ENCODE results near the gene CFHR2. TPM values are rescaled to one million over a fixed set of nuclear protein-coding genes. Genes with fewer than 3 reads are reported as not detected.
"Not testable (repeated sequence)": the region's sequence is repeated elsewhere in the genome, so short reads cannot be mapped to it uniquely, and the experiment has no call there.

The CFHR2 gene
- total RNA-seq, 2 experiments from 2014 or later = not detected

GRCh38 chr1:196910215-196910614 is 33.3 kb upstream of the CFHR2 start:
- no peak for ATAC-seq (ENCODE audit: poor library complexity)
- no peak for TF ChIP-seq CTCF (IDR thresholded peaks at IDR 0.05)
- Histone ChIP-seq H3K9me3 (ENCODE audit: control insufficient read depth in 1 of 2, insufficient read depth in 1 of 2, low read length in 2 of 2) (no peaks in the 10 kb centered on the region), H3K4me3 (ENCODE audit: low read length) (no peak overlapping the region), H3K27ac (ENCODE audit: low read depth in 1 of 2, low read length in 2 of 2) (no peak overlapping the region), H3K27me3 (ENCODE audit: control insufficient read depth in 1 of 2, insufficient read depth in 2 of 2, low read length in 2 of 2) (no peaks in the 10 kb centered on the region), H3K4me1 (ENCODE audit: insufficient read depth, low read length) (no peaks in the 10 kb centered on the region), H3K36me3 (ENCODE audit: insufficient read depth, low read length) (no peaks in the 10 kb centered on the region)
- DNase-seq = no peak
- Mint-ChIP-seq H3K9me3 (no peaks in the 10 kb centered on the region), H3K27ac (no peak overlapping the region), H3K36me3 (ENCODE audit: low read depth) (no peaks in the 10 kb centered on the region), H3K4me1 (ENCODE audit: low read depth) (no peaks in the 10 kb centered on the region), H3K4me3 (no peak overlapping the region), H3K27me3 (no peaks in the 10 kb centered on the region)
- CTCF ChIA-PET = no interaction called here
- intact Hi-C loops (cut with DNase I, micrococcal nuclease) = no loop called here
- POLR2A ChIA-PET = no interaction called here

GRCh38 chr1:196912283-196912682 is 31.3 kb upstream of the CFHR2 start:
- H3K4me3 ChIP-seq (ENCODE audit: low read length); H3K4me1 ChIP-seq (ENCODE audit: insufficient read depth, low read length); DNase-seq; ATAC-seq (ENCODE audit: poor library complexity); H3K27me3 ChIP-seq (ENCODE audit: control insufficient read depth in 1 of 2, insufficient read depth in 2 of 2, low read length in 2 of 2); intact Hi-C loops (cut with DNase I, micrococcal nuclease); H3K4me1 Mint-ChIP-seq (ENCODE audit: low read depth); H3K36me3 ChIP-seq (ENCODE audit: insufficient read depth, low read length); H3K9me3 Mint-ChIP-seq; H3K4me3 Mint-ChIP-seq; H3K27me3 Mint-ChIP-seq; POLR2A ChIA-PET; H3K9me3 ChIP-seq (ENCODE audit: control insufficient read depth in 1 of 2, insufficient read depth in 1 of 2, low read length in 2 of 2); H3K27ac Mint-ChIP-seq; H3K27ac ChIP-seq (ENCODE audit: low read depth in 1 of 2, low read length in 2 of 2); H3K36me3 Mint-ChIP-seq (ENCODE audit: low read depth); CTCF ChIA-PET: not testable (repeated sequence)

- H3K27ac ChIP-seq (ENCODE audit: low read depth in 1 of 2, low read length in 2 of 2); H3K9me3 ChIP-seq (ENCODE audit: control insufficient read depth in 1 of 2, insufficient read depth in 1 of 2, low read length in 2 of 2); H3K9me3 Mint-ChIP-seq; H3K27me3 ChIP-seq (ENCODE audit: control insufficient read depth in 1 of 2, insufficient read depth in 2 of 2, low read length in 2 of 2); H3K36me3 ChIP-seq (ENCODE audit: insufficient read depth, low read length); intact Hi-C loops (cut with DNase I, micrococcal nuclease); H3K4me1 ChIP-seq (ENCODE audit: insufficient read depth, low read length); H3K4me1 Mint-ChIP-seq (ENCODE audit: low read depth); H3K36me3 Mint-ChIP-seq (ENCODE audit: low read depth); DNase-seq; POLR2A ChIA-PET; H3K27ac Mint-ChIP-seq; CTCF ChIA-PET; H3K4me3 ChIP-seq (ENCODE audit: low read length); ATAC-seq (ENCODE audit: poor library complexity); H3K4me3 Mint-ChIP-seq; H3K27me3 Mint-ChIP-seq: not testable (repeated sequence)
Observed at GRCh38 chr1:196926839-196927238, 16.7 kb upstream of the CFHR2 start.

GRCh38 chr1:196932853-196933252 is 10.7 kb upstream of the CFHR2 start:
- ATAC-seq (ENCODE audit: poor library complexity); H3K4me3 Mint-ChIP-seq; H3K9me3 ChIP-seq (ENCODE audit: control insufficient read depth in 1 of 2, insufficient read depth in 1 of 2, low read length in 2 of 2); H3K27ac ChIP-seq (ENCODE audit: low read depth in 1 of 2, low read length in 2 of 2); H3K27me3 ChIP-seq (ENCODE audit: control insufficient read depth in 1 of 2, insufficient read depth in 2 of 2, low read length in 2 of 2); intact Hi-C loops (cut with DNase I, micrococcal nuclease); H3K27me3 Mint-ChIP-seq; H3K4me3 ChIP-seq (ENCODE audit: low read length); CTCF ChIA-PET; DNase-seq; H3K36me3 ChIP-seq (ENCODE audit: insufficient read depth, low read length); H3K4me1 ChIP-seq (ENCODE audit: insufficient read depth, low read length); H3K27ac Mint-ChIP-seq; H3K4me1 Mint-ChIP-seq (ENCODE audit: low read depth); H3K9me3 Mint-ChIP-seq; H3K36me3 Mint-ChIP-seq (ENCODE audit: low read depth); POLR2A ChIA-PET: not testable (repeated sequence)

Data from CD4-positive, alpha-beta T cell (primary cell).